ENCODE measurements around the gene PGAP6. TPM values are rescaled to one million over a fixed set of nuclear protein-coding genes. Genes with fewer than 3 reads are reported as not detected.

PGAP6 gene
- total and polyA plus RNA-seq, 2 of the 13 experiments (the other 11 are each of a cell fraction or from before 2014, with no cell fraction given): 52.7 to 136 TPM

- peaks cover 6% of the 10 kb centered on the region for H3K79me2 ChIP-seq (ENCODE audit: insufficient read depth, low read length)
- peaks cover 4 to 11% of the 10 kb centered on the region in 2 experiments; a peak in 4 of 5 replicates for H3K36me3 ChIP-seq (replicated peaks in 1 of 2; ENCODE audit: control insufficient read depth in 1 of 2, insufficient read depth in 2 of 2, low read length in 2 of 2)
- H3K27ac ChIP-seq (ENCODE audit: extremely low read length, insufficient read depth, low read length): no peak overlapping the region
- H3K4me3 ChIP-seq (replicated peaks in 1 of 3; ENCODE audit: insufficient read depth in 1 of 3, low read depth in 2 of 3, low read length in 3 of 3): no peak overlapping the region
- BruUV-seq (replicated peaks): no TSS peak
- intact Hi-C loops (cut with micrococcal nuclease; ENCODE audit: unreplicated experiment) (no loop called here), in situ Hi-C loops (cut with HindIII; ENCODE audit: extremely low pct_ligation_motif_present, low pct_unique_long_range_greater_than_20kb) (no loop called here)
- ChIA-PET CTCF (ENCODE audit: low intra/inter-chr PET ratio, low total read pairs) (no interaction called here), POLR2A (interaction anchor here (3.1 kb wide), 1 partner anchor 68 kb away, joined by 18 read pairs; no protein-coding TSS in a partner anchor)
- ATAC-seq (no peak), DNase-seq (ENCODE audit: low spot score) (no peak), FAIRE-seq (no peak)
- no peaks in the 10 kb centered on the region for H3K9me3 ChIP-seq (ENCODE audit: low read length)
- peaks cover 46% of the 10 kb centered on the region for H3K4me1 ChIP-seq (ENCODE audit: insufficient read depth, low read length)
- 96% methylated on average over 10 of the region's 16 CpGs for WGBS (ENCODE audit: low lambda C conversion rate)
- H2AFZ ChIP-seq (ENCODE audit: low read length): no peak overlapping the region
- TF ChIP-seq RBFOX2 (IDR thresholded peaks at IDR 0.05; ENCODE audit: low read depth, low read length) (peak; percentile 60), TP53 (CRISPR knock-in tag; conservative IDR thresholded peaks at IDR 0.05) (no peak), AGO2 (optimal IDR thresholded peaks at IDR 0.05; ENCODE audit: low read depth, low read length) (peak; percentile 80)
- H4K20me1 ChIP-seq (ENCODE audit: insufficient read depth, low read length): no peaks in the 10 kb centered on the region
- H3K27me3 ChIP-seq (ENCODE audit: control insufficient read depth in 1 of 2, insufficient read depth in 2 of 2, low read length in 2 of 2): no peaks in the 10 kb centered on the region
- H3K4me2 ChIP-seq (ENCODE audit: low read depth, low read length): no peak overlapping the region
- H3K9ac ChIP-seq (ENCODE audit: insufficient read depth, low read depth, low read length): no peak overlapping the region
Observed at GRCh38 chr16:407253-407652, 25.5 kb upstream of the PGAP6 start.

GRCh38 chr16:405548-406506 lies 24.0 kb upstream of the PGAP6 start:
- Histone ChIP-seq H3K79me2 (ENCODE audit: insufficient read depth, low read length) (peaks cover 6% of the 10 kb centered on the region), H3K27me3 (ENCODE audit: control insufficient read depth in 1 of 2, insufficient read depth in 2 of 2, low read length in 2 of 2) (no peaks in the 10 kb centered on the region), H3K4me1 (ENCODE audit: insufficient read depth, low read length) (peaks cover 47% of the 10 kb centered on the region), H3K9me3 (ENCODE audit: low read length) (no peaks in the 10 kb centered on the region), H3K36me3 (replicated peaks in 1 of 2; ENCODE audit: control insufficient read depth in 1 of 2, insufficient read depth in 2 of 2, low read length in 2 of 2) (peaks cover 0 to 11% of the 10 kb centered on the region in 2 experiments; a peak in 2 of 5 replicates), H3K27ac (ENCODE audit: extremely low read length, insufficient read depth, low read length) (peak overlapping the region; percentile 86), H2AFZ (ENCODE audit: low read length) (no peak overlapping the region), H3K4me2 (ENCODE audit: low read depth, low read length) (peak overlapping the region; percentile 77), H4K20me1 (ENCODE audit: insufficient read depth, low read length) (no peaks in the 10 kb centered on the region), H3K4me3 (replicated peaks in 1 of 3; ENCODE audit: insufficient read depth in 1 of 3, low read depth in 2 of 3, low read length in 3 of 3) (peak overlapping the region; percentile 24 to 63 (median 39)), H3K9ac (ENCODE audit: insufficient read depth, low read depth, low read length) (peak overlapping the region; percentile 75)
- intact Hi-C loops (cut with micrococcal nuclease; ENCODE audit: unreplicated experiment): loop anchor here (2.0 kb wide), 2 partner anchors 19 to 69 kb away; partner anchors contain the start of gene RAB11FIP3
- CTCF ChIA-PET (ENCODE audit: low intra/inter-chr PET ratio, low total read pairs): no interaction called here
- WGBS (ENCODE audit: low lambda C conversion rate): 22% methylated on average over 11 of the region's 27 CpGs
- ATAC-seq (peak; percentile 52), DNase-seq (ENCODE audit: low spot score) (peak; percentile 93), FAIRE-seq (peak; percentile 98)
- in situ Hi-C loops (cut with HindIII; ENCODE audit: extremely low pct_ligation_motif_present, low pct_unique_long_range_greater_than_20kb): no loop called here
- BruUV-seq (replicated peaks): no TSS peak
- POLR2A ChIA-PET: interaction anchor here (0.8 to 3.1 kb wide), 10 partner anchors 9 to 128 kb away, joined by 3 to 18 read pairs (median 6); partner anchors contain the start of gene CAPN15
- TF ChIP-seq ZBTB25 (CRISPR knock-in tag; IDR thresholded peaks at IDR 0.05) (peak; percentile 98), SNAPC2 (CRISPR knock-in tag; IDR thresholded peaks at IDR 0.05) (0 out of 2 replicates have a peak, but pooled peaks have one; percentile 53), PBX3 (CRISPR knock-in tag; IDR thresholded peaks at IDR 0.05; ENCODE audit: borderline replicate concordance) (no peak), FOXM1 (CRISPR knock-in tag; IDR thresholded peaks at IDR 0.05) (no peak), HBP1 (CRISPR knock-in tag; IDR thresholded peaks at IDR 0.05; ENCODE audit: low read depth) (no peak), ZNF605 (CRISPR knock-in tag; IDR thresholded peaks at IDR 0.05) (peak; percentile 56; the same call in 1 of the 2 replicates), U2AF2 (IDR thresholded peaks at IDR 0.05; ENCODE audit: low read depth, low read length) (no peak), PRMT3 (CRISPR knock-in tag; IDR thresholded peaks at IDR 0.05; ENCODE audit: borderline replicate concordance, low read depth) (no peak), SIN3A (IDR thresholded peaks at IDR 0.05; ENCODE audit: borderline replicate concordance, low read depth, low read length) (peak; percentile 88; the same call in 1 of the 2 replicates), BRD4 (CRISPR knock-in tag; IDR thresholded peaks at IDR 0.05) (no peak)
